ENCODE data around the gene ITGAD. TPM values are rescaled to one million over a fixed set of nuclear protein-coding genes. Genes with fewer than 3 reads are reported as not detected.
A peak's percentile ranks its signal among the peaks of the same experiment; 100 is the strongest.

The ITGAD gene
- total and polyA plus RNA-seq, 12 donors = 0.03 to 0.35 (median 0.11) TPM; not detected in 5

DNA sequence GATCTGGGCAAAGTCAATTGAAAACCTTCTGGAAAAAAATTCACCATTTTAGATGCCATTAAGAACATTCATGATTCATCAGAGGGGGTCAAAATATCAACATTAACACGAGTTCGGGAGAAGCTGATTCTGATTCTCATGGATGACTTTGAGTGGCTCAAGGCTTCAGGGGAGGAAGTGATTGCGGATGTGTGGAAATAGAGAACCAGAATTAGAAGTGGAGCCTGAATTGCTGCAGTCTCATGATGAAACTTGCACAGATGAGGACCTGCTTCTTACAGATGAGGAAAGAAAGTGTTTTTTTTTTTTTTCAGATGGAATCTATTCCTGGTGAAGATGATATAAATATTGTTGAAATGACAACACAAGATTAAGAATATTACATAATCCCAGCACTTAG is 25.3 kb upstream of the ITGAD start:
- peaks cover 8% of the 10 kb centered on the region for H3K27me3 ChIP-seq
- H3K4me3 ChIP-seq = no peak overlapping the region

DNA sequence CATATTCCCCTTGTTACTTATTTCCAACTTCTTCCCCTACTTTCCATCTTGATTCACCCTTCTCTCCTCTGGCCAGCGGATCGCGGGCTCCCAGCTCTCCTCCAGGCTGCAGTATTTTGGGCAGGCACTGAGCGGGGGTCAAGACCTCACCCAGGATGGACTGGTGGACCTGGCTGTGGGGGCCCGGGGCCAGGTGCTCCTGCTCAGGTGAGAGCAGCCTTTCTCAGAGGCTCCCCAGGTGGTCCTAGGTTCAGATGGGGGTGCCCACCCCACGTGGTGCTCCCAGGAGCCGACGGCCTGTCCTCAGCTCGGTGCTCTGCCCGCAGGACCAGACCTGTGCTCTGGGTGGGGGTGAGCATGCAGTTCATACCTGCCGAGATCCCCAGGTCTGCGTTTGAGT is 22.1 kb upstream of the ITGAD start:
- 91 to 100% (median 93%) methylated on average over 4 to 12 of the region's 12 CpGs for WGBS, 4 donors
- Histone ChIP-seq H3K4me1 (replicated peaks in 1 of 2) (no peaks in the 10 kb centered on the region), H3K27ac (no peak overlapping the region), H3K4me3 (no peak overlapping the region), H3K27me3 (no peaks in the 10 kb centered on the region), H3K36me3 (replicated peaks in 1 of 2) (no peaks in the 10 kb centered on the region), H3K9me3 (replicated peaks in 1 of 3) (no peaks in the 10 kb centered on the region)
- DNase-seq = no peak
- intact Hi-C loops (cut with DNase I) = no loop called here
- TF ChIP-seq POLR2A (IDR thresholded peaks at IDR 0.05) = no peak
- TF ChIP-seq, protein P1, sequence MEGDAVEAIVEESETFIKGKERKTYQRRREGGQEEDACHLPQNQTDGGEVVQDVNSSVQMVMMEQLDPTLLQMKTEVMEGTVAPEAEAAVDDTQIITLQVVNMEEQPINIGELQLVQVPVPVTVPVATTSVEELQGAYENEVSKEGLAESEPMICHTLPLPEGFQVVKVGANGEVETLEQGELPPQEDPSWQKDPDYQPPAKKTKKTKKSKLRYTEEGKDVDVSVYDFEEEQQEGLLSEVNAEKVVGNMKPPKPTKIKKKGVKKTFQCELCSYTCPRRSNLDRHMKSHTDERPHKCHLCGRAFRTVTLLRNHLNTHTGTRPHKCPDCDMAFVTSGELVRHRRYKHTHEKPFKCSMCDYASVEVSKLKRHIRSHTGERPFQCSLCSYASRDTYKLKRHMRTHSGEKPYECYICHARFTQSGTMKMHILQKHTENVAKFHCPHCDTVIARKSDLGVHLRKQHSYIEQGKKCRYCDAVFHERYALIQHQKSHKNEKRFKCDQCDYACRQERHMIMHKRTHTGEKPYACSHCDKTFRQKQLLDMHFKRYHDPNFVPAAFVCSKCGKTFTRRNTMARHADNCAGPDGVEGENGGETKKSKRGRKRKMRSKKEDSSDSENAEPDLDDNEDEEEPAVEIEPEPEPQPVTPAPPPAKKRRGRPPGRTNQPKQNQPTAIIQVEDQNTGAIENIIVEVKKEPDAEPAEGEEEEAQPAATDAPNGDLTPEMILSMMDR (IDR thresholded peaks at IDR 0.05) = no peak

More for the DNA sequence above, 25.3 kb upstream of the ITGAD start:
- WGBS, 4 donors = 62 to 87% (median 72%) methylated on average over 3 of the region's 3 CpGs
- H3K36me3 ChIP-seq (replicated peaks in 1 of 2) = no peaks in the 10 kb centered on the region
- H3K27ac ChIP-seq = no peak overlapping the region
- no peaks in the 10 kb centered on the region for H3K4me1 ChIP-seq (replicated peaks in 1 of 2)
- no peaks in the 10 kb centered on the region for H3K9me3 ChIP-seq (replicated peaks in 1 of 3)
- TF ChIP-seq, protein P1 (IDR thresholded peaks at IDR 0.05) = no peak
- TF ChIP-seq POLR2A (IDR thresholded peaks at IDR 0.05) = no peak
- intact Hi-C loops (cut with DNase I) = no loop called here
- peak in 1 of 7 donors; percentile 20 for DNase-seq

DNA sequence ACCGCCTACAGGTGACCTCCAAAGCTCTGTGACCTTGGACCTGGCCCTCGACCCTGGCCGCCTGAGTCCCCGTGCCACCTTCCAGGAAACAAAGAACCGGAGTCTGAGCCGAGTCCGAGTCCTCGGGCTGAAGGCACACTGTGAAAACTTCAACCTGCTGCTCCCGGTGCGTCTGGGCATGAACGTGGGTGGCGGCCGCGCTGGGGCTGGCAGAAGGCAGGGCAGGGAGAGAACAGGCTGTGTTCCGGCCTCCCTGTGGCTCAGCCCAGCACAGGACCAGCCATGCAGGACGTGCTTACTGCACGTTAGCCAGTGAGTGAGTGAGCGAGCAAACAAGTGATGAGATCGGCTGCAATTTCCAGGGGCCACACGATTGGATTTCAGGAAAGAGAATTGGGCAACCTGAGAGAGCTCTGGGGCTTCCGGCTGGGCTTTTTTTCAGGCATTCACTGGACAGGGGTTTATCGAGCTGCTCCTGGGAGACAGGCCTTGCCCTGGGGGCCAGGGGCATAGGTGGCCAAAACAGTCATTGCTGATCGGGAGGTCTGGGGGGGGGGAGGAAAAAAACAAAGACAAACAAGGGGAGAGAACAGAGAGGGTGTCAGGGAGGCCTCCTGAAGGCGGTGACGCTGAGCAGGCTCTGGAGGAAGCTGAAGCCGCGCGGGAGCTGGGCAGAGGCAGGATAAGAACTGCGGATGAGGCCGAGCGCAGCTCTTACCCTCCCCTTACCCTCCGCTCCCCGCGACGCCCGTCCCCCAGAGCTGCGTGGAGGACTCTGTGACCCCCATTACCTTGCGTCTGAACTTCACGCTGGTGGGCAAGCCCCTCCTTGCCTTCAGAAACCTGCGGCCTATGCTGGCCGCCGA is 21.3 kb upstream of the ITGAD start:
- intact Hi-C loops (cut with DNase I) = no loop called here
- Histone ChIP-seq H3K4me3 (no peak overlapping the region), H3K27me3 (no peaks in the 10 kb centered on the region), H3K27ac (no peak overlapping the region), H3K4me1 (replicated peaks in 1 of 2) (no peaks in the 10 kb centered on the region), H3K9me3 (replicated peaks in 1 of 3) (no peaks in the 10 kb centered on the region), H3K36me3 (replicated peaks in 1 of 2) (no peaks in the 10 kb centered on the region)
- 70 to 82% (median 75%) methylated on average over 29 to 42 of the region's 42 CpGs for WGBS, 4 donors
- no peak for DNase-seq
- TF ChIP-seq, protein P1 (IDR thresholded peaks at IDR 0.05) = no peak
- TF ChIP-seq POLR2A (IDR thresholded peaks at IDR 0.05) = no peak

DNA sequence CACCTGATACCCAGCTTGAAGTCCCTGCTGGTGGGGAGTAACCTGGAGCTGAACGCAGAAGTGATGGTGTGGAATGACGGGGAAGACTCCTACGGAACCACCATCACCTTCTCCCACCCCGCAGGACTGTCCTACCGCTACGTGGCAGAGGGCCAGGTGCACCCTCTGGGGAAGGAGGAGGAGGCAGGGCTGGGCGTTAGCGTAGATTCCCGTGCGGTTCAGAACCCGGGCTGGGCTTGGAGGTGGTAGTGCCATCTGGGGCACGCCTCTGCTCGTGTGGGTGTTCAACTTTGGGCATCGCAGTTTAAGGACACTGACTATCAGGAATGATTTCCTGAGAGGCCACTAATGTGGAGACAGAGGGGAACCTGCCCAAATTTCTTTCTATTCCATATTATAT is 19.9 kb upstream of the ITGAD start:
- H3K4me3 ChIP-seq = no peak overlapping the region
- no peak for TF ChIP-seq POLR2A (IDR thresholded peaks at IDR 0.05)
- TF ChIP-seq, protein P1 (IDR thresholded peaks at IDR 0.05) = no peak
- 69 to 83% (median 78%) methylated on average over 11 to 14 of the region's 14 CpGs for WGBS, 4 donors
- no peaks in the 10 kb centered on the region for H3K9me3 ChIP-seq (replicated peaks in 1 of 3)
- no peaks in the 10 kb centered on the region for H3K27me3 ChIP-seq
- no peaks in the 10 kb centered on the region for H3K36me3 ChIP-seq (replicated peaks in 1 of 2)
- H3K4me1 ChIP-seq (replicated peaks in 1 of 2) = no peaks in the 10 kb centered on the region
- no peak overlapping the region for H3K27ac ChIP-seq
- no peak for DNase-seq
- intact Hi-C loops (cut with DNase I) = no loop called here
